A549 (cell line): Measurements from ENCODE around the gene CLASP1. TPM values are rescaled to one million over a fixed set of nuclear protein-coding genes. Genes with fewer than 3 reads are reported as not detected.

Experiments
- ATAC-seq, 2 experiments: fragments of 200-7000 bp in 1 of 2; fragments of >200 bp in 1 of 2; cut with Nextera tagmentation in 1 of 2; cut with Tn5 transposase in 1 of 2; 3 replicates each; pipeline versions ENCODE4 v1.8.0 to v1.9.1; 2018 to 2020; ENCODE audit warnings: mild to moderate bottlenecking in 1 of 2, moderate library complexity in 1 of 2
- CTCF ChIA-PET: fragments of 300-600 bp; sonication (Branson Sonifier 250); formaldehyde crosslinking; extraction: SDS; loops from one replicate; lab custom pipeline; 2021; ENCODE audit warnings: antibody characterized with exemption, inconsistent platforms; lab: Yijun Ruan, JAX
- POLR2A ChIA-PET: fragments of 350-600 bp; formaldehyde crosslinking; extraction: SDS; loops from one replicate; lab custom pipeline; 2021; ENCODE audit warnings: antibody characterized with exemption, inconsistent platforms; lab: Yijun Ruan, JAX
- DNase-seq, 2 experiments: peaks; one replicate each; pipeline versions ENCODE4 v3.0.0 to v3.0.0-alpha.2; 2011 to 2016; ENCODE audit warnings: low read depth in 1 of 2, low spot score in 1 of 2
- FAIRE-seq: peaks from 2 replicates; lab custom pipeline; 2011; peaks lifted over from hg19 to GRCh38; lab: Jason Lieb, UNC
- H3K27ac ChIP-seq, 2 experiments: fragments of >200 bp; sonication (Bioruptor Twin); formaldehyde crosslinking; 3 replicates each; pipeline ENCODE4 v1.5.1; 2016 to 2017
- H3K4me1 ChIP-seq: fragments of >200 bp; sonication (Bioruptor Twin); formaldehyde crosslinking; 3 replicates; pipeline ENCODE4 v1.6.1; 2016
- H3K4me2 ChIP-seq: fragments of >200 bp; sonication (Bioruptor Twin); formaldehyde crosslinking; 3 replicates; pipeline ENCODE4 v1.6.1; 2016
- H3K4me3 ChIP-seq: fragments of >200 bp; sonication (Bioruptor Twin); formaldehyde crosslinking; 3 replicates; pipeline ENCODE4 v1.5.1; 2016
- H3K9me3 ChIP-seq: fragments of >200 bp; sonication (Bioruptor Twin); formaldehyde crosslinking; 3 replicates; pipeline ENCODE4 v1.6.1; 2016
- ATOH8 ChIP-seq: fragments of 250-450 bp; sonication (Bioruptor Pico); IDR thresholded peaks from 2 replicates; pipeline ENCODE4 v1.5.0; 2020; ENCODE audit warnings: low read depth, mild to moderate bottlenecking, moderate library complexity
- BCL3 ChIP-seq: fragments of >200 bp; sonication (Bioruptor Twin); formaldehyde crosslinking; IDR thresholded peaks from 3 replicates; pipeline ENCODE4 v1.6.1; 2016
- CHD4 ChIP-seq: fragments of 200-600 bp; sonication (generic); IDR thresholded peaks from 2 replicates; pipeline ENCODE4 v1.6.1; 2016; ENCODE audit warnings: antibody characterized with exemption, mild to moderate bottlenecking, borderline replicate concordance
- CTCF ChIP-seq: fragments of >200 bp; sonication (Bioruptor Twin); formaldehyde crosslinking; IDR thresholded peaks from 3 replicates; pipeline ENCODE4 v1.5.1; 2016
- EHF ChIP-seq: fragments of 250-450 bp; sonication (Bioruptor Pico); IDR thresholded peaks from 2 replicates; pipeline ENCODE4 v1.5.0; 2020; ENCODE audit warnings: mild to moderate bottlenecking
- EHMT2 ChIP-seq: fragments of 200-600 bp; sonication (generic); IDR thresholded peaks from 2 replicates; pipeline ENCODE4 v1.6.1; 2016; ENCODE audit warnings: antibody characterized with exemption, low read depth, mild to moderate bottlenecking, moderate library complexity
- EP300 ChIP-seq, 2 experiments: fragments of >200 bp; sonication (Bioruptor Twin); formaldehyde crosslinking; IDR thresholded peaks; 2 replicates in 1 of 2; 3 replicates in 1 of 2; pipeline ENCODE4 v1.6.1; 2016 to 2017
- FOXS1 ChIP-seq: fragments of 250-450 bp; sonication (Bioruptor Pico); IDR thresholded peaks from 2 replicates; pipeline ENCODE4 v1.5.0; 2020; ENCODE audit warnings: mild to moderate bottlenecking, moderate library complexity
- GATA3 ChIP-seq: IDR thresholded peaks from 2 replicates; pipeline ENCODE4 v1.6.1; 2012; ENCODE audit warnings: borderline replicate concordance
- HES2 ChIP-seq: fragments of >200 bp; sonication (Bioruptor Twin); formaldehyde crosslinking; IDR thresholded peaks from 2 replicates; pipeline ENCODE4 v1.6.1; 2016
- HOXB5 ChIP-seq: fragments of 250-450 bp; sonication (Bioruptor Pico); IDR thresholded peaks from 2 replicates; pipeline ENCODE4 v1.5.0; 2020; ENCODE audit warnings: mild to moderate bottlenecking, moderate library complexity
- KDM1A ChIP-seq: fragments of 200-600 bp; sonication (generic); IDR thresholded peaks from 2 replicates; pipeline ENCODE4 v1.6.1; 2016; ENCODE audit warnings: low read depth, mild to moderate bottlenecking
- MYC ChIP-seq: IDR thresholded peaks from 2 replicates; pipeline ENCODE4 v1.6.1; 2012; ENCODE audit warnings: mild to moderate bottlenecking, inconsistent platforms, low read length, improper control_type of control experiment, borderline replicate concordance
- NFE2L2 ChIP-seq: fragments of 150-350 bp; conservative IDR thresholded peaks from 2 replicates; pipeline ENCODE4 v1.6.1; 2014; ENCODE audit warnings: low read length
- NPAS2 ChIP-seq: fragments of 250-450 bp; sonication (Bioruptor Pico); IDR thresholded peaks from 2 replicates; pipeline ENCODE4 v1.8.0; 2022; ENCODE audit warnings: mild to moderate bottlenecking, moderate library complexity, borderline replicate concordance
- POLR2A ChIP-seq: IDR thresholded peaks from 2 replicates; pipeline ENCODE4 v1.6.1; 2012; ENCODE audit warnings: mild to moderate bottlenecking, low read length
- RAD21 ChIP-seq, 2 experiments: fragments of >200 bp in 1 of 2; sonication (Bioruptor Twin) in 1 of 2; formaldehyde crosslinking in 1 of 2; IDR thresholded peaks in 1 of 2; conservative IDR thresholded peaks in 1 of 2; 2 replicates in 1 of 2; 3 replicates in 1 of 2; pipeline ENCODE4 v1.6.1; 2012 to 2018; ENCODE audit warnings: inconsistent platforms in 1 of 2
- RARB ChIP-seq: fragments of 250-450 bp; sonication (Bioruptor Pico); IDR thresholded peaks from 2 replicates; pipeline ENCODE4 v1.8.0; 2021; ENCODE audit warnings: mild to moderate bottlenecking, moderate library complexity
- RNF2 ChIP-seq: fragments of 200-600 bp; sonication (generic); IDR thresholded peaks from 2 replicates; pipeline ENCODE4 v1.6.1; 2016; ENCODE audit warnings: low read depth, mild to moderate bottlenecking, antibody characterized with exemption, moderate library complexity, borderline replicate concordance
- SMC3 ChIP-seq: fragments of >200 bp; sonication (Bioruptor Twin); formaldehyde crosslinking; IDR thresholded peaks from 3 replicates; pipeline ENCODE4 v1.6.1; 2018; ENCODE audit warnings: inconsistent platforms
- SREBF2 ChIP-seq: fragments of 450-650 bp; IDR thresholded peaks from 2 replicates; pipeline ENCODE4 v1.6.1; 2014; ENCODE audit warnings: mild to moderate bottlenecking, moderate library complexity
- TFCP2L1 ChIP-seq: fragments of 250-450 bp; sonication (Bioruptor Pico); IDR thresholded peaks from 2 replicates; pipeline ENCODE4 v1.5.0; 2021; ENCODE audit warnings: mild to moderate bottlenecking
- TP53 ChIP-seq: fragments of 250-450 bp; sonication (Bioruptor Pico); IDR thresholded peaks from 2 replicates; pipeline ENCODE4 v1.5.0; 2021; ENCODE audit warnings: mild to moderate bottlenecking, moderate library complexity
- USF2 ChIP-seq: fragments of 450-650 bp; IDR thresholded peaks from 2 replicates; pipeline ENCODE4 v1.6.1; 2014; ENCODE audit warnings: antibody characterized with exemption
- ZSCAN20 ChIP-seq: fragments of 250-450 bp; sonication (Bioruptor Pico); IDR thresholded peaks from 2 replicates; pipeline ENCODE4 v1.8.0; 2022; ENCODE audit warnings: mild to moderate bottlenecking, moderate library complexity
- WGBS: methylation state at CpG from one replicate; pipeline ENCODE4 v1.1.6; 2017; ENCODE audit errors: missing lambda C conversion rate; 5-methylcytosine and 5-hydroxymethylcytosine counted together
- polyA plus RNA-seq, 4 experiments: library from polyadenylated mRNA; depleted of rRNA in 3 of 4; stranded (reverse); fragments of >200 nt; fragmentation: RNase III in 1 of 4; extraction: RNeasy Plus Mini Kit Qiagen cat#74134 plus additional on column Dnase treatment in 1 of 4; gene quantifications; 2 replicates in 3 of 4; 3 replicates in 1 of 4; pipeline ENCODE4 v1.2.3, GENCODE V29; 2011 to 2017

CLASP1 gene
- polyA plus RNA-seq, 2 of the 4 experiments (the other 2 are of a cell fraction) = 11.7 to 15.8 TPM

- no peaks in the 10 kb centered on the region for H3K4me1 ChIP-seq
- no peak for ATAC-seq
- no peak for DNase-seq
These were observed 230.1 kb downstream of the CLASP1 start for GRCh38 chr2:121419081-121419699.

GRCh38 chr2:121418494-121419058 lies 230.7 kb downstream of the CLASP1 start:
- TF ChIP-seq RARB (no peak), GATA3 (no peak), RAD21 (conservative IDR thresholded peaks at IDR 0.05 in 1 of 2, IDR thresholded peaks at IDR 0.05 in 1 of 2) (no peak), HOXB5 (CRISPR knock-in tag) (no peak), NPAS2 (CRISPR knock-in tag) (no peak), EHF (CRISPR knock-in tag) (no peak), ZSCAN20 (CRISPR knock-in tag) (no peak), CHD4 (no peak), TFCP2L1 (CRISPR knock-in tag) (no peak), SREBF2 (no peak), EP300 (IDR thresholded peaks at IDR 0.05) (no peak), TP53 (CRISPR knock-in tag) (no peak), CTCF (no peak), EHMT2 (no peak), USF2 (no peak), BCL3 (no peak), ATOH8 (CRISPR knock-in tag) (no peak), RNF2 (no peak)

More at GRCh38 chr2:121419081-121419699, 230.1 kb downstream of the CLASP1 start:
- ChIA-PET POLR2A (no interaction called here), CTCF (interaction anchor here (2.6 kb wide), 1 partner anchor 17 kb away, joined by 8 read pairs; no protein-coding TSS in a partner anchor)
- no peak for TF ChIP-seq MYC
- no peak for TF ChIP-seq SMC3
- TF ChIP-seq HOXB5 (CRISPR knock-in tag) = no peak
- no peak for TF ChIP-seq POLR2A
- no peak for TF ChIP-seq HES2
- no peak for TF ChIP-seq USF2
- no peak for TF ChIP-seq NPAS2 (CRISPR knock-in tag)
- no peak for TF ChIP-seq FOXS1 (CRISPR knock-in tag)
- no peak for TF ChIP-seq NFE2L2
- no peak for TF ChIP-seq KDM1A
- no peak overlapping the region for H3K27ac ChIP-seq
- H3K4me2 ChIP-seq = no peak overlapping the region
- no peak overlapping the region for H3K4me3 ChIP-seq
- 93% methylated on average over 3 of the region's 3 CpGs for WGBS
- FAIRE-seq = no peak
- no peaks in the 10 kb centered on the region for H3K9me3 ChIP-seq

More at GRCh38 chr2:121418494-121419058, 230.7 kb downstream of the CLASP1 start:
- POLR2A ChIA-PET = no interaction called here
- 94% methylated on average over 18 of the region's 18 CpGs for WGBS
- Histone ChIP-seq H3K4me3 (no peak overlapping the region), H3K4me2 (no peak overlapping the region), H3K4me1 (no peaks in the 10 kb centered on the region), H3K27ac (no peak overlapping the region), H3K9me3 (no peaks in the 10 kb centered on the region)
- no peak for ATAC-seq
- no peak for FAIRE-seq
- DNase-seq = no peak
- CTCF ChIA-PET = interaction anchor here (2.6 kb wide), 1 partner anchor 16 kb away, joined by 8 read pairs; no protein-coding TSS in a partner anchor
